Measurements from ENCODE around the gene SDSL.

DNA sequence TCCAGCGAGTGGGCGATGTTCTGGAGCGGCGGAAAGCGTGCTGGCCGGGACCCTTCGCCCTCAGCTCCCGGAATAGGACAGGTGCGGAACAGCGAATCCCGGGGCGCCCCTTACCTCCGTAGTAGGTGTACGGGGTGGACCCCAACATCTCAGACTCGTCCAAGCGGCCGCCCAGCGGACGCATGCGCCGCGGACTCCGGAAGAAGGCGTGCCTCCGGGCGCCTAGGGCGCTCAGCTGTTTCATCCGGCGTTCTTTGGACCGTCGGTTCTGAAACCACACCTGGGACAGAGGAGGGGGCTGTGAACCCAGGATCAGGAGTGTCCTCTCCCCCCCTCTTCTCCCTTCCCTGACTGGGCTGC, 44.9 kb downstream of the SDSL start:
- TF ChIP-seq CTCF (IDR thresholded peaks at IDR 0.05), result no peak
- TF ChIP-seq POLR2AphosphoS5 (IDR thresholded peaks at IDR 0.05), result no peak
